Endodermal cell (in vitro differentiated cells): ENCODE measurements around the gene NCOA3. TPM values are rescaled to one million over a fixed set of nuclear protein-coding genes. Genes with fewer than 3 reads are reported as not detected.

Source experiments
- DNase-seq: peaks from one replicate; pipeline ENCODE4 v3.0.0-alpha.2; 2017
- H3K27ac ChIP-seq: 2 replicates; pipeline ENCODE4 v1.5.1; 2013; ENCODE audit warnings: mild to moderate bottlenecking, low read depth, low read length, moderate library complexity
- H3K27me3 ChIP-seq: 2 replicates; pipeline ENCODE4 v1.6.1; 2013; ENCODE audit warnings: mild to moderate bottlenecking, low read length, moderate library complexity; ENCODE audit not compliant: insufficient read depth, control insufficient read depth, poor library complexity, severe bottlenecking
- H3K36me3 ChIP-seq: 2 replicates; pipeline ENCODE4 v1.7.0; 2013; ENCODE audit warnings: mild to moderate bottlenecking, low read length, moderate library complexity; ENCODE audit not compliant: control insufficient read depth, insufficient read depth
- H3K4me1 ChIP-seq: one replicate; pipeline ENCODE4 v1.7.0; 2013; ENCODE audit warnings: low read length; ENCODE audit not compliant: control insufficient read depth, insufficient read depth
- H3K4me3 ChIP-seq: 2 replicates; pipeline ENCODE4 v1.5.1; 2013; ENCODE audit warnings: mild to moderate bottlenecking, low read length, moderate library complexity
- H3K9ac ChIP-seq: 2 replicates; pipeline ENCODE4 v1.6.1; 2013; ENCODE audit warnings: mild to moderate bottlenecking, low read length, moderate library complexity; ENCODE audit not compliant: poor library complexity, severe bottlenecking; ENCODE audit errors: extremely low read depth
- H3K9me3 ChIP-seq: 2 replicates; pipeline ENCODE4 v1.6.1; 2013; ENCODE audit warnings: mild to moderate bottlenecking, low read length, moderate library complexity; ENCODE audit not compliant: control insufficient read depth
- H3K27ac Mint-ChIP-seq: 2 replicates; pipeline ENCODE4 v1.8.0; 2020; ENCODE audit warnings: mixed read lengths
- H3K27me3 Mint-ChIP-seq: 2 replicates; pipeline ENCODE4 v1.8.0; 2021; ENCODE audit warnings: mild to moderate bottlenecking, mixed read lengths; ENCODE audit not compliant: insufficient read depth
- H3K36me3 Mint-ChIP-seq: 2 replicates; pipeline ENCODE4 v1.8.0; 2020; ENCODE audit warnings: low read depth, mixed read lengths
- H3K4me1 Mint-ChIP-seq: 2 replicates; pipeline ENCODE4 v1.8.0; 2020; ENCODE audit warnings: mixed read lengths
- H3K4me3 Mint-ChIP-seq: 2 replicates; pipeline ENCODE4 v1.8.0; 2020; ENCODE audit warnings: mild to moderate bottlenecking, moderate library complexity, mixed read lengths
- H3K9me3 Mint-ChIP-seq: 2 replicates; pipeline ENCODE4 v1.8.0; 2020; ENCODE audit warnings: mild to moderate bottlenecking, mixed read lengths
- WGBS, 2 experiments: methylation state at CpG; one replicate each; pipeline versions ENCODE4 v1.1.5 to v1.1.7; 2013; ENCODE audit warnings: missing lambda C conversion rate in 2 of 2, mixed read lengths in 1 of 2; ENCODE audit not compliant: insufficient coverage in 1 of 2, insufficient read length in 1 of 2; 5-methylcytosine and 5-hydroxymethylcytosine counted together
- total RNA-seq, 2 donors: library from RNA; stranded (reverse); fragmentation: NEBNext Ultra II Directional in 1 of 2; extraction: Animal tissue kit (Norgen Biotek cat#: 25700) in 1 of 2; gene quantifications; 2 replicates in 1 of 2; 3 replicates in 1 of 2; pipeline ENCODE4 v1.2.1, GENCODE V29; 2021
- TF ChIP-seq, protein P1 (sequence below): fragments of 200-600 bp; sonication (generic); conservative IDR thresholded peaks from 2 replicates; pipeline ENCODE4 v1.5.0; 2021; ENCODE audit warnings: antibody characterized with exemption, mild to moderate bottlenecking

NCOA3 gene
- total RNA-seq, 2 donors from 2014 or later: 38.6 TPM

DNA sequence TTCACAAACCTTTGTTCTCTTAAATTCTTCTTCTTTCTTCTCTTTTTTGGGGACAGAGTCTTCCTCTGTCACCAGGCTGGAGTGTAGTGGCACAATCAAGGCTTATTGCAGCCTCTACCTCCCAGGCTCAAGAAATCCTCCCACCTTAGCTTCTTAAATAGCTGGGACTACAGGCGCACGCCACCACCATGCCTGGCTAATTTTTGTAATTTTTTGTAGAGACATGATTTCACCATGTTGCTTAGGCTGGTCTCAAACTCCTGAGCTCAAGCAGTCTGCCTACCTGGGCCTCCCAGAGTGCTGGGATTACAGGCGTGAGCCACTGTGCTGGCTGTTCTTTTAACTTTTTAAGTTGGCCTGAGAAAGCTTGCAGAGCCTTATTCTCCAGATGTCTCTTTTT, 48.0 kb downstream of the NCOA3 start:
- no peaks in the 10 kb centered on the region for H3K27me3 Mint-ChIP-seq
- 95 to 100% methylated on average over 3 of the region's 3 CpGs for WGBS, 2 experiments
- H3K9me3 Mint-ChIP-seq: peaks cover 2% of the 10 kb centered on the region
- H3K27ac Mint-ChIP-seq: peak overlapping the region; percentile 61
- Histone ChIP-seq H3K4me1 (no peaks in the 10 kb centered on the region), H3K4me3 (no peak overlapping the region), H3K9ac (no peak overlapping the region), H3K36me3 (peaks cover 3% of the 10 kb centered on the region), H3K27ac (no peak overlapping the region), H3K9me3 (no peaks in the 10 kb centered on the region), H3K27me3 (no peaks in the 10 kb centered on the region)
- no peak overlapping the region for H3K4me3 Mint-ChIP-seq
- TF ChIP-seq, protein P1, sequence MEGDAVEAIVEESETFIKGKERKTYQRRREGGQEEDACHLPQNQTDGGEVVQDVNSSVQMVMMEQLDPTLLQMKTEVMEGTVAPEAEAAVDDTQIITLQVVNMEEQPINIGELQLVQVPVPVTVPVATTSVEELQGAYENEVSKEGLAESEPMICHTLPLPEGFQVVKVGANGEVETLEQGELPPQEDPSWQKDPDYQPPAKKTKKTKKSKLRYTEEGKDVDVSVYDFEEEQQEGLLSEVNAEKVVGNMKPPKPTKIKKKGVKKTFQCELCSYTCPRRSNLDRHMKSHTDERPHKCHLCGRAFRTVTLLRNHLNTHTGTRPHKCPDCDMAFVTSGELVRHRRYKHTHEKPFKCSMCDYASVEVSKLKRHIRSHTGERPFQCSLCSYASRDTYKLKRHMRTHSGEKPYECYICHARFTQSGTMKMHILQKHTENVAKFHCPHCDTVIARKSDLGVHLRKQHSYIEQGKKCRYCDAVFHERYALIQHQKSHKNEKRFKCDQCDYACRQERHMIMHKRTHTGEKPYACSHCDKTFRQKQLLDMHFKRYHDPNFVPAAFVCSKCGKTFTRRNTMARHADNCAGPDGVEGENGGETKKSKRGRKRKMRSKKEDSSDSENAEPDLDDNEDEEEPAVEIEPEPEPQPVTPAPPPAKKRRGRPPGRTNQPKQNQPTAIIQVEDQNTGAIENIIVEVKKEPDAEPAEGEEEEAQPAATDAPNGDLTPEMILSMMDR: no peak
- H3K4me1 Mint-ChIP-seq: peaks cover 4% of the 10 kb centered on the region
- H3K36me3 Mint-ChIP-seq: peaks cover 7% of the 10 kb centered on the region
- no peak for DNase-seq

DNA sequence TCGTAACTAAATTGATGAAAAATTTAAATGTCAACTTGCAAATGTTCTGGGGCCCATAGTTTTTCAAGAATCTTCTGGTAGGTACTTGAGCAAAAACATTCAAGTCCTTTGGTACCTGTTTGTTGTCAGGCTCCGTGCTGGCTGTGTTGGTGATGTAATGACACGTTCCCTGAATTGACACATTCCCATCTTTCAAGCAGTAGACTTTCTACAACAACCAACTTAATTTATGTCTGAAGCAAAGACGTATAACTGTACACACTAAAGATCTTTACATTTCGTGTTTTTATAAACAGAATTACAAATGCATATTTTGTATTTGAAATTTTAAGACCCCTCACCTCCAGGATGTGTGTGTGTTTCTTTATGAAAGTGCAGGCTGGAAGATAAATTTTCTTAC, 49.5 kb downstream of the NCOA3 start:
- Mint-ChIP-seq H3K27me3 (no peaks in the 10 kb centered on the region), H3K27ac (no peak overlapping the region), H3K4me3 (no peak overlapping the region), H3K4me1 (peaks cover 5% of the 10 kb centered on the region), H3K9me3 (peaks cover 2% of the 10 kb centered on the region), H3K36me3 (peaks cover 7% of the 10 kb centered on the region)
- 84 to 100% methylated on average over 1 to 5 of the region's 5 CpGs for whole genome bisulfite sequencing, 2 experiments
- no peaks in the 10 kb centered on the region for H3K27me3 ChIP-seq
- peaks cover 5% of the 10 kb centered on the region for H3K36me3 ChIP-seq
- no peaks in the 10 kb centered on the region for H3K4me1 ChIP-seq
- TF ChIP-seq, protein P1: no peak
- no peak overlapping the region for H3K27ac ChIP-seq
- H3K9ac ChIP-seq: no peak overlapping the region
- H3K4me3 ChIP-seq: no peak overlapping the region
- DNase-seq: no peak
- H3K9me3 ChIP-seq: no peaks in the 10 kb centered on the region

DNA sequence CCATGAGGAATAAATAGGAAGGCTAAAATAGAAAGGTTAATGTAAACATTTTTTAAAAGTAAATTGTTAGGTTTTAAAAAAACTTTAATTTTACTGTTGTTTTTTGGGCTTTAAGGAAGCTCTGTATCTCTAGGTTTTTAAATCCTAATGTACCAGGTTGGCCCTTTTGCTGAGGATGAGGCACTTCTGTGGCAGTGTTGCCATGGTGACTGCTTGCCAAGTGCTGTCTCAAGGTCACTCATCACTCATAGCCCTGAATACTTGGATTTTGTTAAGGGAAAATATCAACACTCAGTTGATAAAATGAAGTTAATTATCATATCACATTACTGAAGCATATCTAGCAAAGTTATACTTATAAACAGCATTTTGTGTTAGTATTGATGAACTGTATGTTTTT, 50.2 kb downstream of the NCOA3 start:
- Mint-ChIP-seq H3K4me1 (peaks cover 11% of the 10 kb centered on the region), H3K27ac (no peak overlapping the region), H3K9me3 (peaks cover 2% of the 10 kb centered on the region), H3K36me3 (peaks cover 7% of the 10 kb centered on the region), H3K4me3 (no peak overlapping the region), H3K27me3 (no peaks in the 10 kb centered on the region)
- H3K9ac ChIP-seq: no peak overlapping the region
- H3K36me3 ChIP-seq: peaks cover 5% of the 10 kb centered on the region
- no peak for DNase-seq
- H3K27me3 ChIP-seq: no peaks in the 10 kb centered on the region
- H3K27ac ChIP-seq: no peak overlapping the region
- H3K9me3 ChIP-seq: no peaks in the 10 kb centered on the region
- no peaks in the 10 kb centered on the region for H3K4me1 ChIP-seq
- TF ChIP-seq, protein P1: no peak
- no peak overlapping the region for H3K4me3 ChIP-seq
